Neural cell (in vitro differentiated cells): ENCODE results near the gene IFI16. TPM values are rescaled to one million over a fixed set of nuclear protein-coding genes. Genes with fewer than 3 reads are reported as not detected.

ENCODE experiments used
- H2AFZ ChIP-seq: fragments of 200-600, 300-800 bp; sonication (generic), shearing (Covaris generic); 2 replicates; pipeline ENCODE4 v1.6.0; 2014; ENCODE audit warnings: low read depth, mild to moderate bottlenecking, antibody characterized with exemption, low read length, moderate library complexity
- H3F3A ChIP-seq: fragments of 200-600 bp; shearing (Covaris generic); 2 replicates; pipeline ENCODE4 v1.6.1; 2016; ENCODE audit warnings: mild to moderate bottlenecking, moderate library complexity, mixed read lengths, antibody characterized with exemption, low read length; ENCODE audit not compliant: insufficient read depth, poor library complexity, severe bottlenecking
- H3K27ac ChIP-seq: fragments of 200-600, 300-800 bp; sonication (generic), shearing (Covaris generic); 2 replicates; pipeline ENCODE4 v1.5.1; 2014; ENCODE audit warnings: mild to moderate bottlenecking, low read length, moderate library complexity
- H3K27me3 ChIP-seq: fragments of 300-800, 200-600 bp; sonication (generic), shearing (Covaris generic); 2 replicates; pipeline ENCODE4 v1.6.0; 2014; ENCODE audit warnings: mild to moderate bottlenecking, low read depth, low read length, moderate library complexity; ENCODE audit not compliant: insufficient read depth
- H3K36me3 ChIP-seq: fragments of 300-800, 200-600 bp; sonication (generic), shearing (Covaris generic); 2 replicates; pipeline ENCODE4 v1.5.1; 2014; ENCODE audit warnings: mild to moderate bottlenecking, antibody characterized with exemption, low read length, moderate library complexity; ENCODE audit not compliant: insufficient read depth
- H3K4me2 ChIP-seq: fragments of 300-800, 200-600 bp; sonication (generic), shearing (Covaris generic); 2 replicates; pipeline ENCODE4 v1.6.0; 2014; ENCODE audit warnings: mild to moderate bottlenecking, low read length
- H3K4me3 ChIP-seq: fragments of 300-800, 200-600 bp; sonication (generic), shearing (Covaris generic); 2 replicates; pipeline ENCODE4 v1.5.1; 2014; ENCODE audit warnings: mild to moderate bottlenecking, low read length, moderate library complexity
- H3K79me2 ChIP-seq: fragments of 200-600 bp; shearing (Covaris generic); replicated peaks from 2 replicates; pipeline ENCODE4 v1.6.0; 2014; ENCODE audit warnings: mild to moderate bottlenecking, low read length, moderate library complexity; ENCODE audit not compliant: insufficient read depth
- H3K9ac ChIP-seq: fragments of 300-800, 200-600 bp; sonication (generic), shearing (Covaris generic); 2 replicates; pipeline ENCODE4 v1.6.1; 2016; ENCODE audit warnings: mild to moderate bottlenecking, low read length, mixed read lengths
- H3K9me2 ChIP-seq: fragments of 200-600 bp; shearing (Covaris generic); 2 replicates; pipeline ENCODE4 v1.6.1; 2016; ENCODE audit warnings: mild to moderate bottlenecking, low read length, mixed read lengths; ENCODE audit not compliant: insufficient read depth
- H3K9me3 ChIP-seq: fragments of 200-600, 300-800 bp; sonication (generic), shearing (Covaris generic); 2 replicates; pipeline ENCODE4 v1.6.1; 2016; ENCODE audit warnings: mild to moderate bottlenecking, mixed run types, low read length, moderate library complexity, mixed read lengths
- H4K20me1 ChIP-seq: fragments of 200-600 bp; shearing (Covaris generic); 2 replicates; pipeline ENCODE4 v1.6.1; 2016; ENCODE audit warnings: mild to moderate bottlenecking, mixed run types; ENCODE audit not compliant: insufficient read depth
- EP300 ChIP-seq: fragments of 450-650 bp; conservative IDR thresholded peaks from 2 replicates; pipeline ENCODE4 v1.6.1; 2014; ENCODE audit warnings: antibody characterized with exemption, mild to moderate bottlenecking, moderate library complexity; ENCODE audit not compliant: poor library complexity, severe bottlenecking
- EZH2 ChIP-seq: fragments of 200-600, 300-800 bp; shearing (Covaris generic), sonication (generic); IDR thresholded peaks from 2 replicates; pipeline ENCODE4 v1.6.1; 2014; ENCODE audit warnings: antibody characterized with exemption, low read length, borderline replicate concordance, mild to moderate bottlenecking; ENCODE audit not compliant: insufficient read depth, poor library complexity, severe bottlenecking
- MXI1 ChIP-seq: fragments of 450-650 bp; conservative IDR thresholded peaks from 2 replicates; pipeline ENCODE4 v1.6.1; 2014; ENCODE audit warnings: antibody characterized with exemption, mild to moderate bottlenecking; ENCODE audit not compliant: poor library complexity, severe bottlenecking
- POLR2AphosphoS5 ChIP-seq: IDR thresholded peaks from 2 replicates; pipeline ENCODE4 v1.6.1; 2012
- RAD21 ChIP-seq: fragments of 450-650 bp; conservative IDR thresholded peaks from 2 replicates; pipeline ENCODE4 v1.6.1; 2014; ENCODE audit warnings: antibody characterized with exemption, mild to moderate bottlenecking, moderate library complexity
- SMC3 ChIP-seq: fragments of 450-650 bp; conservative IDR thresholded peaks from 2 replicates; pipeline ENCODE4 v1.6.1; 2014; ENCODE audit warnings: antibody characterized with exemption, mild to moderate bottlenecking, moderate library complexity; ENCODE audit not compliant: poor library complexity
- TAF1 ChIP-seq: IDR thresholded peaks from 2 replicates; pipeline ENCODE4 v1.6.1; 2012; ENCODE audit warnings: low read depth
- polyA plus RNA-seq: library from polyadenylated mRNA; depleted of rRNA; stranded (reverse); fragments of >200 nt; gene quantifications from 2 replicates; pipeline ENCODE4 v1.2.3, GENCODE V29; 2014
- TF ChIP-seq, protein P1 (sequence below): IDR thresholded peaks from 2 replicates; pipeline ENCODE4 v1.6.1; 2012; ENCODE audit warnings: borderline replicate concordance
- TF ChIP-seq, protein P2 (sequence below): fragments of 450-650 bp; IDR thresholded peaks from 2 replicates; pipeline ENCODE4 v1.5.1; 2014; ENCODE audit warnings: antibody characterized with exemption, mild to moderate bottlenecking, moderate library complexity; ENCODE audit not compliant: poor library complexity, severe bottlenecking

IFI16 gene
- polyA plus RNA-seq, 1 donor from 2014 or later, result not detected

DNA sequence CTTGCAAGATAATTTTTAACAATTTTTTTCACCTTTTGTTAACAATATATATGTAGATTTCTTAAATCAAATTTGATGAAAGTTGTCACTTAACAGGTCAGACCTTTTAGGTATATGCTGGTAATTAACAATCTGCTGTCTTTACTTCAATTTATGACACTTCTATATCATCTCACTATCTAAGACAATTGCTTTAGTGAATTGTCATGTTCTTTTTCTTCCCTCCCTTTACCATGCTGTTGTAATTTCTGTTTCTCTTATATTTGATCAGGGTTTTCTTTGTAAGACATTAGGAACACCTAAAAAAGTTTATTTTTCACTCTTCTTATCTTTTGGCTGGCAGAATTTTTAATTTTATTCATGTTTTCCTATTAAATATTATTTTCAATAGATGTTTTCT is 2.0 kb downstream of the IFI16 start:
- H3K27me3 ChIP-seq, result no peaks in the 10 kb centered on the region
- TF ChIP-seq TAF1 (no peak), SMC3 (no peak)
- H3K9me2 ChIP-seq, result no peaks in the 10 kb centered on the region
- no peak overlapping the region for H2AFZ ChIP-seq
- no peak overlapping the region for H3K4me2 ChIP-seq
- H3K9me3 ChIP-seq, result no peaks in the 10 kb centered on the region
- no peak overlapping the region for H3K27ac ChIP-seq
- H3F3A ChIP-seq, result no peaks in the 10 kb centered on the region
- H3K9ac ChIP-seq, result no peak overlapping the region
- H4K20me1 ChIP-seq, result no peaks in the 10 kb centered on the region
- no peak overlapping the region for H3K4me3 ChIP-seq
- H3K36me3 ChIP-seq, result no peaks in the 10 kb centered on the region
- no peaks in the 10 kb centered on the region for H3K79me2 ChIP-seq

GRCh38 chr1:159012495-159012894 is 2.8 kb downstream of the IFI16 start:
- H3K79me2 ChIP-seq, result no peaks in the 10 kb centered on the region
- no peak overlapping the region for H3K4me3 ChIP-seq
- no peak for TF ChIP-seq EZH2
- no peak for TF ChIP-seq MXI1
- H3K9me2 ChIP-seq, result no peaks in the 10 kb centered on the region
- H2AFZ ChIP-seq, result no peak overlapping the region
- H3K27ac ChIP-seq, result no peak overlapping the region
- H3K27me3 ChIP-seq, result no peaks in the 10 kb centered on the region
- H3K36me3 ChIP-seq, result no peaks in the 10 kb centered on the region
- no peaks in the 10 kb centered on the region for H4K20me1 ChIP-seq
- no peak overlapping the region for H3K9ac ChIP-seq
- no peak overlapping the region for H3K4me2 ChIP-seq
- no peaks in the 10 kb centered on the region for H3K9me3 ChIP-seq
- H3F3A ChIP-seq, result no peaks in the 10 kb centered on the region

- Histone ChIP-seq H4K20me1 (no peaks in the 10 kb centered on the region), H3K27me3 (no peaks in the 10 kb centered on the region), H3K9me2 (no peaks in the 10 kb centered on the region), H3K4me3 (no peak overlapping the region), H3K9me3 (no peaks in the 10 kb centered on the region), H3K79me2 (no peaks in the 10 kb centered on the region), H3F3A (no peaks in the 10 kb centered on the region), H3K36me3 (no peaks in the 10 kb centered on the region), H3K4me2 (no peak overlapping the region), H3K9ac (no peak overlapping the region), H2AFZ (no peak overlapping the region), H3K27ac (no peak overlapping the region)
- no peak for TF ChIP-seq EP300
- TF ChIP-seq EZH2, result no peak
- no peak for TF ChIP-seq RAD21
- TF ChIP-seq POLR2AphosphoS5, result no peak
- no peak for TF ChIP-seq SMC3
- TF ChIP-seq, protein P1, sequence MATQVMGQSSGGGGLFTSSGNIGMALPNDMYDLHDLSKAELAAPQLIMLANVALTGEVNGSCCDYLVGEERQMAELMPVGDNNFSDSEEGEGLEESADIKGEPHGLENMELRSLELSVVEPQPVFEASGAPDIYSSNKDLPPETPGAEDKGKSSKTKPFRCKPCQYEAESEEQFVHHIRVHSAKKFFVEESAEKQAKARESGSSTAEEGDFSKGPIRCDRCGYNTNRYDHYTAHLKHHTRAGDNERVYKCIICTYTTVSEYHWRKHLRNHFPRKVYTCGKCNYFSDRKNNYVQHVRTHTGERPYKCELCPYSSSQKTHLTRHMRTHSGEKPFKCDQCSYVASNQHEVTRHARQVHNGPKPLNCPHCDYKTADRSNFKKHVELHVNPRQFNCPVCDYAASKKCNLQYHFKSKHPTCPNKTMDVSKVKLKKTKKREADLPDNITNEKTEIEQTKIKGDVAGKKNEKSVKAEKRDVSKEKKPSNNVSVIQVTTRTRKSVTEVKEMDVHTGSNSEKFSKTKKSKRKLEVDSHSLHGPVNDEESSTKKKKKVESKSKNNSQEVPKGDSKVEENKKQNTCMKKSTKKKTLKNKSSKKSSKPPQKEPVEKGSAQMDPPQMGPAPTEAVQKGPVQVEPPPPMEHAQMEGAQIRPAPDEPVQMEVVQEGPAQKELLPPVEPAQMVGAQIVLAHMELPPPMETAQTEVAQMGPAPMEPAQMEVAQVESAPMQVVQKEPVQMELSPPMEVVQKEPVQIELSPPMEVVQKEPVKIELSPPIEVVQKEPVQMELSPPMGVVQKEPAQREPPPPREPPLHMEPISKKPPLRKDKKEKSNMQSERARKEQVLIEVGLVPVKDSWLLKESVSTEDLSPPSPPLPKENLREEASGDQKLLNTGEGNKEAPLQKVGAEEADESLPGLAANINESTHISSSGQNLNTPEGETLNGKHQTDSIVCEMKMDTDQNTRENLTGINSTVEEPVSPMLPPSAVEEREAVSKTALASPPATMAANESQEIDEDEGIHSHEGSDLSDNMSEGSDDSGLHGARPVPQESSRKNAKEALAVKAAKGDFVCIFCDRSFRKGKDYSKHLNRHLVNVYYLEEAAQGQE, result no peak
- TF ChIP-seq, protein P2, sequence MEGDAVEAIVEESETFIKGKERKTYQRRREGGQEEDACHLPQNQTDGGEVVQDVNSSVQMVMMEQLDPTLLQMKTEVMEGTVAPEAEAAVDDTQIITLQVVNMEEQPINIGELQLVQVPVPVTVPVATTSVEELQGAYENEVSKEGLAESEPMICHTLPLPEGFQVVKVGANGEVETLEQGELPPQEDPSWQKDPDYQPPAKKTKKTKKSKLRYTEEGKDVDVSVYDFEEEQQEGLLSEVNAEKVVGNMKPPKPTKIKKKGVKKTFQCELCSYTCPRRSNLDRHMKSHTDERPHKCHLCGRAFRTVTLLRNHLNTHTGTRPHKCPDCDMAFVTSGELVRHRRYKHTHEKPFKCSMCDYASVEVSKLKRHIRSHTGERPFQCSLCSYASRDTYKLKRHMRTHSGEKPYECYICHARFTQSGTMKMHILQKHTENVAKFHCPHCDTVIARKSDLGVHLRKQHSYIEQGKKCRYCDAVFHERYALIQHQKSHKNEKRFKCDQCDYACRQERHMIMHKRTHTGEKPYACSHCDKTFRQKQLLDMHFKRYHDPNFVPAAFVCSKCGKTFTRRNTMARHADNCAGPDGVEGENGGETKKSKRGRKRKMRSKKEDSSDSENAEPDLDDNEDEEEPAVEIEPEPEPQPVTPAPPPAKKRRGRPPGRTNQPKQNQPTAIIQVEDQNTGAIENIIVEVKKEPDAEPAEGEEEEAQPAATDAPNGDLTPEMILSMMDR, result no peak
These were observed 4.4 kb downstream of the IFI16 start for GRCh38 chr1:159014003-159014571.
